Small intestine (tissue), 7 donors: Measurements from ENCODE around the gene STIP1. TPM values are rescaled to one million over a fixed set of nuclear protein-coding genes. Genes with fewer than 3 reads are reported as not detected.

Source experiments
- DNase-seq, 2 donors: peaks; one replicate each; pipeline versions ENCODE4 v3.0.0 to v3.0.0-alpha.2; 2013
- FAIRE-seq: peaks from 2 replicates; lab custom pipeline; 2012; peaks lifted over from hg19 to GRCh38; lab: Jason Lieb, UNC
- H3K27ac ChIP-seq, 3 donors: one replicate each; pipeline ENCODE4 v1.5.1; 2013; ENCODE audit warnings: low read length in 2 of 3, mild to moderate bottlenecking in 2 of 3, control low read depth in 1 of 3, inconsistent platforms in 1 of 3, low read depth in 1 of 3, moderate library complexity in 1 of 3
- H3K27me3 ChIP-seq, 3 donors: one replicate each; pipeline ENCODE4 v1.6.1; 2013; ENCODE audit warnings: low read length in 3 of 3, inconsistent platforms in 1 of 3; ENCODE audit not compliant: control insufficient read depth in 3 of 3, insufficient read depth in 3 of 3
- H3K36me3 ChIP-seq, 3 donors: one replicate each; pipeline ENCODE4 v1.6.1; 2013; ENCODE audit warnings: low read length in 3 of 3, inconsistent platforms in 1 of 3, low read depth in 1 of 3, mild to moderate bottlenecking in 1 of 3, moderate library complexity in 1 of 3; ENCODE audit not compliant: control insufficient read depth in 3 of 3, insufficient read depth in 2 of 3
- H3K4me1 ChIP-seq, 3 donors: one replicate each; pipeline ENCODE4 v1.6.1; 2013; ENCODE audit warnings: low read length in 2 of 3, inconsistent platforms in 1 of 3, low read depth in 1 of 3, mild to moderate bottlenecking in 1 of 3, moderate library complexity in 1 of 3; ENCODE audit not compliant: control insufficient read depth in 3 of 3, insufficient read depth in 2 of 3
- H3K4me3 ChIP-seq, 3 donors: one replicate each; pipeline ENCODE4 v1.5.1; 2013; ENCODE audit warnings: low read length in 3 of 3, control low read depth in 1 of 3, inconsistent platforms in 1 of 3, low read depth in 1 of 3, mild to moderate bottlenecking in 1 of 3, moderate library complexity in 1 of 3
- H3K9me3 ChIP-seq, 2 donors: one replicate each; pipeline ENCODE4 v1.6.1; 2013; ENCODE audit warnings: low read depth in 1 of 2, low read length in 1 of 2; ENCODE audit not compliant: control insufficient read depth in 2 of 2, insufficient read depth in 1 of 2
- WGBS, 3 donors: extraction: QIAGEN DNeasy Blood & Tissue Kit; methylation state at CpG; one replicate each; pipeline ENCODE4 v1.1.7; 2013; 5-methylcytosine and 5-hydroxymethylcytosine counted together
- polyA plus RNA-seq, 4 donors: library from polyadenylated mRNA; stranded (reverse) in 3 of 4; unstranded in 1 of 4; fragments of 200-250 nt in 3 of 4; fragments of 120-200 nt in 1 of 4; gene quantifications; one replicate each; pipeline versions ENCODE4 v1.2.1 to v1.2.3, GENCODE V29; 2013
- donor health status: healthy with polysubstance abuse.
- donor health status: control.
- donor health status: control.
- donor health status: Bipolar disorder and iron deficiency.
- donor health status: healthy.

The STIP1 gene
- polyA plus RNA-seq, 4 donors, result 38.6 to 99.3 (median 58.8) TPM

- FAIRE-seq (no peak), DNase-seq (no peak)
- Histone ChIP-seq H3K27me3 (no peaks in the 10 kb centered on the region), H3K36me3 (peaks cover 25 to 88% (median 32%) of the 10 kb centered on the region in 3 donors), H3K4me1 (no peaks in the 10 kb centered on the region), H3K27ac (no peak overlapping the region), H3K4me3 (no peak overlapping the region), H3K9me3 (no peaks in the 10 kb centered on the region)
- 83 to 88% (median 85%) methylated on average over 9 of the region's 9 CpGs for WGBS, 3 donors
These were observed 10.7 kb downstream of the STIP1 start for GRCh38 chr11:64196626-64197025.

GRCh38 chr11:64198511-64198910 lies 12.5 kb downstream of the STIP1 start:
- H3K9me3 ChIP-seq, result no peaks in the 10 kb centered on the region
- no peak overlapping the region for H3K27ac ChIP-seq
- H3K4me3 ChIP-seq, result no peak overlapping the region
- WGBS, 3 donors, result 87 to 97% (median 96%) methylated on average over 2 of the region's 2 CpGs
- H3K4me1 ChIP-seq, result no peaks in the 10 kb centered on the region
- H3K27me3 ChIP-seq, result no peaks in the 10 kb centered on the region
- peaks cover 23 to 89% (median 34%) of the 10 kb centered on the region in 3 donors for H3K36me3 ChIP-seq
- DNase-seq (no peak), FAIRE-seq (no peak)

GRCh38 chr11:64201543-64201942 lies 15.6 kb downstream of the STIP1 start:
- no peak for DNase-seq
- H3K27me3 ChIP-seq, result no peaks in the 10 kb centered on the region
- H3K4me1 ChIP-seq, result peaks cover 0 to 22% (median 0%) of the 10 kb centered on the region in 3 donors
- WGBS, 3 donors, result 73 to 82% (median 79%) methylated on average over 3 of the region's 3 CpGs
- no peaks in the 10 kb centered on the region for H3K9me3 ChIP-seq
- no peak overlapping the region for H3K4me3 ChIP-seq
- H3K36me3 ChIP-seq, result peaks cover 11 to 91% (median 26%) of the 10 kb centered on the region in 3 donors
- no peak overlapping the region for H3K27ac ChIP-seq
- FAIRE-seq, result no peak

GRCh38 chr11:64202992-64203391 lies 17.0 kb downstream of the STIP1 start:
- Histone ChIP-seq H3K27me3 (no peaks in the 10 kb centered on the region), H3K27ac (no peak overlapping the region), H3K4me3 (no peak overlapping the region), H3K4me1 (peaks cover 0 to 35% (median 0%) of the 10 kb centered on the region in 3 donors), H3K36me3 (peaks cover 5 to 93% (median 18%) of the 10 kb centered on the region in 3 donors), H3K9me3 (no peaks in the 10 kb centered on the region)
- FAIRE-seq (no peak), DNase-seq (no peak)
- 96 to 98% (median 96%) methylated on average over 9 of the region's 9 CpGs for WGBS, 3 donors

- Histone ChIP-seq H3K9me3 (no peaks in the 10 kb centered on the region), H3K27ac (no peak overlapping the region), H3K36me3 (peaks cover 5 to 93% (median 15%) of the 10 kb centered on the region in 3 donors), H3K4me3 (no peak overlapping the region), H3K27me3 (no peaks in the 10 kb centered on the region), H3K4me1 (peaks cover 0 to 38% (median 0%) of the 10 kb centered on the region in 3 donors)
- WGBS, 3 donors, result 90 to 92% (median 91%) methylated on average over 27 of the region's 27 CpGs
- FAIRE-seq (no peak), DNase-seq (no peak)
These were observed 17.6 kb downstream of the STIP1 start for GRCh38 chr11:64203421-64204079.

GRCh38 chr11:64204080-64204440 lies 18.1 kb downstream of the STIP1 start:
- Histone ChIP-seq H3K4me1 (peaks cover 0 to 38% (median 0%) of the 10 kb centered on the region in 3 donors), H3K27ac (no peak overlapping the region), H3K27me3 (no peaks in the 10 kb centered on the region), H3K36me3 (peaks cover 5 to 94% (median 15%) of the 10 kb centered on the region in 3 donors), H3K4me3 (no peak overlapping the region), H3K9me3 (no peaks in the 10 kb centered on the region)
- DNase-seq (no peak), FAIRE-seq (no peak)
- WGBS, 3 donors, result 81 to 83% (median 81%) methylated on average over 14 to 16 of the region's 16 CpGs

GRCh38 chr11:64204464-64204989 lies 18.6 kb downstream of the STIP1 start:
- Histone ChIP-seq H3K4me1 (peaks cover 0 to 38% (median 0%) of the 10 kb centered on the region in 3 donors), H3K36me3 (peaks cover 5 to 95% (median 15%) of the 10 kb centered on the region in 3 donors), H3K27me3 (no peaks in the 10 kb centered on the region), H3K9me3 (no peaks in the 10 kb centered on the region), H3K27ac (peak overlapping the region in 1 of 3 donors; percentile 4), H3K4me3 (no peak overlapping the region)
- DNase-seq (peak; percentile 92 to 93), FAIRE-seq (no peak)
- WGBS, 3 donors, result 16 to 34% (median 27%) methylated on average over 7 of the region's 7 CpGs

GRCh38 chr11:64206457-64207255 lies 20.7 kb downstream of the STIP1 start, which contains the start of gene FERMT3:
Gene FERMT3, plus strand, starts transcription at chr11:64206721. Its CDS starts 644 bp downstream, at chr11:64207365.
- DNase-seq (peak; percentile 89 to 93), FAIRE-seq (no peak)
- Histone ChIP-seq H3K4me1 (peaks cover 0 to 38% (median 0%) of the 10 kb centered on the region in 3 donors), H3K9me3 (no peaks in the 10 kb centered on the region), H3K27ac (peak within 1 kb of the TSS; percentile 71 to 82 (median 82)), H3K36me3 (peaks cover 2 to 95% (median 9%) of the 10 kb centered on the region in 3 donors), H3K4me3 (peak within 1 kb of the TSS; percentile 43 to 61 (median 51)), H3K27me3 (no peaks in the 10 kb centered on the region)
- 27 to 48% (median 27%) methylated on average over 26 to 27 of the region's 27 CpGs for WGBS, 3 donors
